Measurements from ENCODE around the gene UBE2J2. TPM values are rescaled to one million over a fixed set of nuclear protein-coding genes. Genes with fewer than 3 reads are reported as not detected.

UBE2J2 gene
- total RNA-seq, 1 donor = 26.9 TPM

DNA sequence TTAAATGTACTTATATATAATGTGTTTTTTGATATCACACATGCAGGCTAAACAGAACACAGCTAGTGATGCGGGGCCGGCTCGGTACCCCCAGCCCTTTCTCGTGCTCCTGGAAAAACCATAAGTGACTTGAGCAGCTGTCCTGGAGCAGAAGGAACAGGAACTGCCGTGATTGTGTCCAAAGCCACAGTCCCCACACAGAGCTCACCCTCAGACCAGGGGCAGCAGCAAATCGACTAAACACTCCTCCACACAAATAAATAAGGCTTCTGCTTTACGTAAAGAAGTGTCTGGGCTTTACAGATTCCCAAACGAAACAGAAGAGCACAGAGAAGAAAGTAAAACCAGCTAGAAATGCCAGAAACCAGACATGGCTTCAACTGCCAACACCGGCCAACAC lies 9.6 kb downstream of the UBE2J2 start:
- Histone ChIP-seq H3K4me1 (ENCODE audit: insufficient read depth, low read length) (no peaks in the 10 kb centered on the region), H3K9me3 (ENCODE audit: low read depth, low read length) (no peaks in the 10 kb centered on the region), H3K4me3 (ENCODE audit: low read length) (no peak overlapping the region), H3K27me3 (ENCODE audit: insufficient read depth, low read length) (no peaks in the 10 kb centered on the region)

DNA sequence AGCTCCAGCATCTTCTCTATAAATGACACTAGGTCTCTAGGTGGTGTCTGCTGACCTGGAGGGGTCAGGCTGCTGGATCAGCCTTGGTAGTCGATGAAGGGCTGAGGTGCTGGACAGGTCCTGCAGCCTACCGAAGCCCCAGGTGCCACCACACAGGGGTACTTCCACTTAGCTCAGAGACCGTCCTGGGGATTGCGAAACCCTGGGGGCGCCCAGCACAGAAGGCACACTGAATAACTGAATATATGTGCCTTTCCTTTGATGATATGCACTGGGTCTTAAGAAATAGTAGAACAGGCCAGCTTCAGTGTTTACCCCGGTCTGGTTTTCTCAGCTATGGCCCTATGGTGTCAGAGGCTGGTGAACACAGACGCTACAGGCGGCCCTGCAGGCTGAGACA lies 10.9 kb downstream of the UBE2J2 start:
- Histone ChIP-seq H3K4me3 (ENCODE audit: low read length) (no peak overlapping the region), H3K4me1 (ENCODE audit: insufficient read depth, low read length) (no peaks in the 10 kb centered on the region), H3K9me3 (ENCODE audit: low read depth, low read length) (no peaks in the 10 kb centered on the region), H3K27me3 (ENCODE audit: insufficient read depth, low read length) (no peaks in the 10 kb centered on the region)

DNA sequence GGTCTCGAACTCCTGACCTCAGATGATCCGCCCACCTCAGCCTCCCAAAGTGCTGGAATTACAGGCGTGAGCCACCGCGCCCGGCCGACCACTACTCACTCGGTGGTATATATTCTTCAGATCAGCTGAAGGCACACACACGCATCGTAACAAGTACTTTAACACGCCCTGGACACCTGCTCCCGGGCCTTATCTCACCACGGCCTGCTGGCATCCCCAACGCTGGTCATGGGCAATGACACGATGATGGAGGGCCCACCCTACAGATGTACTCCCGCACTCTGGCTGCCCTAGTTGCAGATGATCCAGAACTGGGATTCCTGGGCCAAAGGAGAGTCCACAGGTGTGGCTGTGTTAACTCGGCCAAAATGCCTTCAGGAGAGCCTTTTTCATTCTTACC lies 11.6 kb downstream of the UBE2J2 start:
- H3K4me3 ChIP-seq (ENCODE audit: low read length) = no peak overlapping the region
- no peaks in the 10 kb centered on the region for H3K27me3 ChIP-seq (ENCODE audit: insufficient read depth, low read length)
- no peaks in the 10 kb centered on the region for H3K9me3 ChIP-seq (ENCODE audit: low read depth, low read length)
- H3K4me1 ChIP-seq (ENCODE audit: insufficient read depth, low read length) = no peaks in the 10 kb centered on the region

DNA sequence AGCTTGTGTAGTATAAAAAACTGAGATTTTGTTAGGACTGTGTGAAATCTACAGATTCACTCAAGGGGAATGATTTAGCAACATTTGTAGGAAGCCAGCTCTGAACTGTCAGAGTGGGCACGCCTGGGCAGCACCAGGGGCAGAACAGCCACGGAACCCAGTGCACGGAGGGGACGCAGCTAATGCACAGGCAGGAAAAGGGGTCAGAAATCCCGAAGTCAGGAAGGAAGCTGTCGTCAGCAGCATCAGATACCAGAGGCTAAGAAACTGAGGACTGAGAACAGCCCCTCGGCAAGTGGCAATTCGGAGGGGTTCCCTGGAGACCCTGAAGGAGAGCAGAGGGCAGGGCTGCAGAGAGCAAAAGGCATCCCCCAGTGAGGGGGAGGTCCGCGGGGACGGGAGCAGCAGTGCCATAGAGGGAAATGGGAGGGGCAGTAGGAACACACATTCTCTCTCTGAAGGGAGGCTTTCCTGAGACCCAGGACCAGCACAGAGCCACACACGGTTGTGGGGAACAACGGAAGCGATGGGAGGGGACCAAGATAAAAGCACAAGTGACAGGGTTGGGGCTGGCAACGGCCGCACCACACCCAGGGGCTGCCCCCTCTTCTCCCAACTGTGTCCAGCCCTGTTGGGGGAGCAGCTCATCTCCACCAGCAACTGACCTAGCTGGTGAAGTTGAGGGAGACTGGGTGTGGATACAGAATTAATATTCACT lies 12.7 kb downstream of the UBE2J2 start:
- no peaks in the 10 kb centered on the region for H3K27me3 ChIP-seq (ENCODE audit: insufficient read depth, low read length)
- no peaks in the 10 kb centered on the region for H3K9me3 ChIP-seq (ENCODE audit: low read depth, low read length)
- no peak overlapping the region for H3K4me3 ChIP-seq (ENCODE audit: low read length)
- no peaks in the 10 kb centered on the region for H3K4me1 ChIP-seq (ENCODE audit: insufficient read depth, low read length)

DNA sequence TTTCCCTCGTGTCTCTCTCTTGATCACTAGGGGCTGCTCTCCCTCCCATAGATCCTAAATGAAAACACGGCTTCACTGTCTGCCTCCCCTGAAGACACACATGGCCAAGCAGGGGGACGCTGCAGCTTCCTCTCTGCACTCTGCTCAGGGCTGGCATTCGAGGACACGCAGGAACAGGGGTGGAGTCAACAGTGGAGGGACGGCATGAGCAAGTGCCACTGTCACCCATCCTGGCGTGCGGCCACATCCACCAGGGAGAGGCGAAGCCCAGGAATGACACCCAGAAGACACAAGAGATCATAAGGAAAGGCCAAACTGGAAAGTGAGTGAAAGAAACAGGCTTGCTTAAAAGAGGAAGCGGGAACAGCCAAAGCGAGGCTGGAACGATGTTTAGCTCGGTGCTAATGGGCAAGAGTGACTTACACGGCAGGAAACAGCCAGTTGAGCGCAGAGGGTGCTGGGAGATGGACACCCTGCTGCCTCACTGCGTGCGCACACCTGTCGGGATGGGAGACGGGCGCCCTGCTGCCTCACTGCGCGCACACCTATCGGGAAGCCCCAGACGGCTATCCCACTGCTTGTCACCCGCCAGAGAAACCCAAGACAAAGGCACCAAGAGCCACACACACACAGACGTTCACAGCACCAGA lies 13.6 kb downstream of the UBE2J2 start:
- Histone ChIP-seq H3K9me3 (ENCODE audit: low read depth, low read length) (no peaks in the 10 kb centered on the region), H3K4me3 (ENCODE audit: low read length) (no peak overlapping the region), H3K27me3 (ENCODE audit: insufficient read depth, low read length) (no peaks in the 10 kb centered on the region), H3K4me1 (ENCODE audit: insufficient read depth, low read length) (no peaks in the 10 kb centered on the region)

DNA sequence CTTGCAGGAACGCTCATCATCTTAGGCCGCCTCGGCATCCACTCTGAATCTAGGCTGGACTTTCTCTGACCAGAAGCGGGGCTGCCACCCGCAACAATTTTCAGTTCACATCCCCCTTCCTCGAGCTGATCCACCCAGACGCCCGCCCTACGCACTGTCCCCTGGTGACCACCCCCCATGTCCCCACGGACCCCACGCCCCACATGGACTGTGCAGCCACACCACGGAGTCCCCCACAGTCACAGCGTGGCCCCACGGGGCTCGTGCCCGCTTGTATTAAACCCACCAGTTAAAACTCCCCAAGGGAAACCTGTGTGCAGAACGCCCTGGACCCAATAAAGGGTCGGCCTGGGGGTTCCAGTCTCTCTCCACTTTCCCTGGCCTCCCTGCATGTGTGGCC lies 14.1 kb downstream of the UBE2J2 start:
- Histone ChIP-seq H3K9me3 (ENCODE audit: low read depth, low read length) (no peaks in the 10 kb centered on the region), H3K27me3 (ENCODE audit: insufficient read depth, low read length) (no peaks in the 10 kb centered on the region), H3K4me3 (ENCODE audit: low read length) (no peak overlapping the region), H3K4me1 (ENCODE audit: insufficient read depth, low read length) (no peaks in the 10 kb centered on the region)

DNA sequence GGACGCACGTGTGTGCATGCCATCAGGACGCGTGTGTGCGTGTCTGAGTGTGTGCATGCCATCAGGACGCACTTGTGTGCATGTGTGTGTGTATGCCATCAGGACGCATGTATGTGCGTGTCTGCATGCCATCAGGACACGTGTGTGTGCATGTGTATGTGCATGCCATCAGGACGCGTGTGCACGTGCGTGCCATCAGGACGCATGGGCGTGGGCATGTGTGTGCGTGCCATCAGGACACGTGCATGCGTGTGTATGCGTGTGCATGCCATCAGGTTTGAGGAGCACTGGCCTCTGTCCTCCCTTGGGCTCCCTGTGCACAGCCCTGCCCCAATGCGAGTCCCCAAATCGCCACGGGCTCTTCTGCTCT lies 14.6 kb downstream of the UBE2J2 start:
- H3K4me3 ChIP-seq (ENCODE audit: low read length) = no peak overlapping the region
- no peaks in the 10 kb centered on the region for H3K4me1 ChIP-seq (ENCODE audit: insufficient read depth, low read length)
- H3K9me3 ChIP-seq (ENCODE audit: low read depth, low read length) = no peaks in the 10 kb centered on the region
- H3K27me3 ChIP-seq (ENCODE audit: insufficient read depth, low read length) = no peaks in the 10 kb centered on the region

DNA sequence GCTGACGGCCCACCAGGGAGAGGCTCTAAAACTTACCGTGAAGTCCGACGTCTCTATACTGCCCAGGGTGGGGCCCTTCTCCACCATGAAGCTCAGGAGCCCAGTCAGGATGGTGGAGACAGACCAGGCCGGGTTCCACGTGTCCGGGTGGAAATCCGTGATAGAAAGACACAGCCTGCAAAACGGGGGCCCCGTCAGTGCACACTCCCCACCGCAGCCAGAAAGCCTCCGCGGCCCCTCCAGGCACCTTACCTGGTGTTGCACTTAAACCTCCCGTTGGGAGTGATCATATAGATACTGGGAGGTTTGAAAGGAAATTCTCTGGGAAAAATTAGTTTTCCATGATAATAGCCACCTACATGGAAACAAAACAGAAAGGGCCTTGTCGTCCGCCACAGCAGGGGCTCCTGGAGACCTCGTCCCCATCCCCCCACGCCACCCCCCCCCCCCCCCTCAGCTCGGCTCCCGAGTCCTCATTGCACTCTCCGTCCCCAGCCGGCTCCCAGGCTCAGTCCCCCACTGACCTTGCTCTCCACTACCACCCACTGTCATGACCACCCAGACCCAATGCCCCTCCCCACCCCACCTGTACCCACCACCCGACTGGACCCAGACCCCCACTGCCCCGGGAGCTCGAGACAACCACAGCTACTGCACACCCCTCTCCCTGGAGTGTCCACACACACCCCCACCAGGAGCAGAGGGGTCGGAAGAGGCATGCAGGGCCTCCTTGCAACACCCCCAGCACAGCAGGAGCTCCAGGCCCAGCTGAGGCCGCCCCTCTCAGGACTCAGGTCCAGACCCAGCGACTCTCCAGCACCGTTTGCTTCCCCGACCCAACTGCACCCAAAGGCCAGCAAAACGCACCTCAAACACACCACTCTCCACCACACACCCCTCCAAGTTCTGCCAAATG lies 16.4 kb downstream of the UBE2J2 start:
- Histone ChIP-seq H3K4me1 (ENCODE audit: insufficient read depth, low read length) (no peaks in the 10 kb centered on the region), H3K9me3 (ENCODE audit: low read depth, low read length) (no peaks in the 10 kb centered on the region), H3K4me3 (ENCODE audit: low read length) (no peak overlapping the region), H3K27me3 (ENCODE audit: insufficient read depth, low read length) (no peaks in the 10 kb centered on the region)

DNA sequence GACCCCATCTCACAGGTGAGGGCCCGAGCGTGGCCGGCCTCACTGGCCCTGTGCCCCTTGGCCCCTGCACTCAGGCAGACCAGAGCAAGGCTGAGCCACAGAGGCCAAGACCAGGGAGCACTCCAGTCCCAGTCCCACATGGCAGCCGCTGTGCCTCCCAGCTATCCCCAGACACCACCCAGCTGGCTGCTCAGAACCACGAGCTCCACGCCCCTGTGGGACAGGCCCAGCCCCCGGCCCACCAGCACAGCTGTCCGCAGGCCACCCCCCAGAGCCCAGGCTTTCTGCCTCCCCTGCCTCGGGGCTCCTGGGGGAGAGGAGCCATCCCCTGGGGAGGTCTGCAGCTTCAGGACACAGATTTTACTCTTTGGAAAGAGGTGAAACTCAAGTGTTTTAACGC lies 18.0 kb downstream of the UBE2J2 start:
- Histone ChIP-seq H3K9me3 (ENCODE audit: low read depth, low read length) (no peaks in the 10 kb centered on the region), H3K4me3 (ENCODE audit: low read length) (no peak overlapping the region), H3K27me3 (ENCODE audit: insufficient read depth, low read length) (no peaks in the 10 kb centered on the region), H3K4me1 (ENCODE audit: insufficient read depth, low read length) (peaks cover 6% of the 10 kb centered on the region)

DNA sequence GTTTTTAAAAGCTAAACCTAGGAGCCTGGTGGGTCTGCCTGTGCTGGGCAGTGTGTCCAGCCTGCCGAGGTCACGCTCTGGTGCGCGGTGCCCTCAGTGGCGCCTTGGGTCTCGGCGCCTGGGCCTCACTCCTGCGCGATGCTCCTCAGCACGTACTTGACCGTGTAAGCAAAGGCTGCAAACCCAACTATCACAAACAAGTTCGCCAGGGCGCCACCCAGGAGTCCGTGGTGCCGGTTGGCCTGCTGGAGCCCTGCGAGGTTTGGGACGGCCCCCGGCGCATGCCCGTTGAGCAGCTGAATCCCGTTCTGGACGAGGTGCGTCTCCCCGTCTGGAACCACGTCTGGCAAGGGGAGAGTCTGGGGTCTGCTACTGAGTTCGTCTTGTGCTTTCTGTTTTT lies 18.6 kb downstream of the UBE2J2 start:
- Histone ChIP-seq H3K27me3 (ENCODE audit: insufficient read depth, low read length) (no peaks in the 10 kb centered on the region), H3K9me3 (ENCODE audit: low read depth, low read length) (no peaks in the 10 kb centered on the region), H3K4me3 (ENCODE audit: low read length) (no peak overlapping the region), H3K4me1 (ENCODE audit: insufficient read depth, low read length) (peaks cover 8% of the 10 kb centered on the region)

DNA sequence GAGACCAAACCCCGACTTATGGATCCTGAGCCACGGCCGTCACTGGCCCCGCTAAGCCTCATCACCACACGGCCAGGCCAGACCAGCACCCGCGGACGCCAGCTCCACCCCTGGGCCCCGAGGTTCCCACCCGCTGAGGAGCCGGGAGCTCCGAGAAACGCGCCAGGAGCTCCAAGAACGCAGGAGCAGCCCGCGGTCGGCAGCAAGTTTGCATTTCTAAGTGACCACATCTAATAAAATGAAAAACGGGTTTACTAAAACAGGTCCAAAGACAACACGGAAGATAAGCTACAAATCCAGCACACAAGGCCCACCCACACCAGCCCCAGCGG lies 19.0 kb downstream of the UBE2J2 start:
- no peak overlapping the region for H3K4me3 ChIP-seq (ENCODE audit: low read length)

DNA sequence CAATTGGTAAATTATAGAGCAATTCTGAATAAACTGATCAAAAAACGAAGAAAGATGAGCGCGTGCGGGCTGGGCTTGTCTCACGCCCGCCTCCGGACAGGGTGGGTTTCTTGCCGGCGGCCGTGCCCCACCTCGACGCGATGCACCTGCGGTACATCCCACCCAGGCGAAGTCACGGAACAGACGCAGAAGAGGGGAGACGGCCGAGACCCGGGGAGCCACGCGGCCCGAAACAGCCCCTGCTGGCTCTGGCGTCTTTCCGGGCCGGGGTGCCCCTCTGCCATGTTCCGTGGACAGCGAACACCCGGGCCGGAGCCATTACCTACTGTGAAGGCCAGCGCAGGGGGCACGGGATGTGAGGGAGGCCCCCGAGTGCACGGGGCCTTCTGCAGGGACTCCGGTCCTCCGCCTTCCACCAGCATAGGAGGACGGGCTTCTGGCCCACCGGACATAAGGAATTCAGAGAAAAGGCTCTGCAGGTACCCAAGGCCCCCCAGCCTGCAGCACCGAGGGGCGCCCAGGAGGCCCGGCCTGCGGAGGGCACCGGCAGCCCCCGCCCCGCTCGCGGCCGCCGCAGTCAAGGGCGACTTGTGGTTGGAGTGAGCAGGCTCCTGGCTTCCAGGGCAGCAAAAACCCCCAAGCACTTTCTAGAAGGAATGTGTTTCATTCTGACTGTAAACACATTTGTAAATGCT lies 19.5 kb downstream of the UBE2J2 start:
- no peaks in the 10 kb centered on the region for H3K9me3 ChIP-seq (ENCODE audit: low read depth, low read length)
- H3K4me1 ChIP-seq (ENCODE audit: insufficient read depth, low read length) = peaks cover 8% of the 10 kb centered on the region
- H3K4me3 ChIP-seq (ENCODE audit: low read length) = no peak overlapping the region
- no peaks in the 10 kb centered on the region for H3K27me3 ChIP-seq (ENCODE audit: insufficient read depth, low read length)

More for the DNA sequence above, 19.0 kb downstream of the UBE2J2 start:
- H3K9me3 ChIP-seq (ENCODE audit: low read depth, low read length) = no peaks in the 10 kb centered on the region
- peaks cover 8% of the 10 kb centered on the region for H3K4me1 ChIP-seq (ENCODE audit: insufficient read depth, low read length)
- no peaks in the 10 kb centered on the region for H3K27me3 ChIP-seq (ENCODE audit: insufficient read depth, low read length)

DNA sequence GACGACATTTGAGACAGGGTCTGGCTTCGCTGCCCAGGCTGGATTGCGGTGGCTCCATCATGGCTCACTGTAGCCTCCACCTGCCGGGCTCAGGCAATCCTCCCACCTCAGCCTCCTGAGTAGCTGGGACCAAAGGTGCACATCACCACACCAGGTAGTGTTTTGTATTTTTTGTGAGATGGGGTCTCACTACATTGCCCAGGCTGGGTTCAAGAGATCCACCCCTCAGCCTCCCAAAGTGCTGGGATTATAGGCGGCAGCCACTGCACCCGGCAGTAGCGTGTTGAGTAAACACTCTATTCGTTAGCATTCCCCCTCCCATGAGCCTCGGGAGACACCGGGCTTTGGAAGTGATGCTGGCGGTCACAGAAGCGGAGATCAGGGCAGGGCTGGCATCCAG lies 20.3 kb downstream of the UBE2J2 start:
- H3K4me1 ChIP-seq (ENCODE audit: insufficient read depth, low read length) = peaks cover 8% of the 10 kb centered on the region
- H3K9me3 ChIP-seq (ENCODE audit: low read depth, low read length) = no peaks in the 10 kb centered on the region

DNA sequence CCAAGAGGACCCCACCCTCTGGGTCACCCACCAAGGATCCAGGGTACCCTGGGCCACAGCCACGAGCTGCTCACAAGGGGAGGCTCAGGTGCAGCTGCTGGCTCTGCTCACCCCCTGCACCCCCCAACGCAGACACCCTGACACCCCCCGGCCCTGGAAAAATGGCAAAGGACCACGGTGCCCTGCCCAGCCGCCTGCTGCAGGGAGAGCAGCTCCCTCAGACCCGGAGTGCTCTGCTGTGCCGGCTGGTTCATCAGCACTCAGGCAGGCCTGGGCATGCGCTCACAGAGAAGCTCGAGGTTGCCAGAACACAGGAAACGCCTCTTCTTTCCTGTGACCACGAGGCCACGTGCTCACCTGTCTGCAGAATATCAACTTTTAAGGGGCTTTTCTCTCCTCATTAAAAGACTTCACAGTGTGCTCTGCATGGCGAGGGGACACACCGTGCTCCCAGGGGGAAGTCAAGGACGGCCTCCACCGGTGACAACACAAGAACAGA lies 22.8 kb downstream of the UBE2J2 start:
- Histone ChIP-seq H3K4me1 (ENCODE audit: insufficient read depth, low read length) (peaks cover 8% of the 10 kb centered on the region), H3K4me3 (ENCODE audit: low read length) (no peak overlapping the region), H3K9me3 (ENCODE audit: low read depth, low read length) (no peaks in the 10 kb centered on the region), H3K27me3 (ENCODE audit: insufficient read depth, low read length) (peaks cover 5% of the 10 kb centered on the region)

More for the DNA sequence above, 20.3 kb downstream of the UBE2J2 start:
- Histone ChIP-seq H3K27me3 (ENCODE audit: insufficient read depth, low read length) (no peaks in the 10 kb centered on the region), H3K4me3 (ENCODE audit: low read length) (no peak overlapping the region)
